Sigmoid colon (tissue), 7 donors: ENCODE data around the gene MYO7B. TPM values are rescaled to one million over a fixed set of nuclear protein-coding genes. Genes with fewer than 3 reads are reported as not detected.

Experiments
- DNase-seq: peaks from one replicate; pipeline ENCODE4 v3.0.0-alpha.2; 2019
- H3K27ac ChIP-seq, 4 donors: fragments of 200-600 bp; sonication (generic); one replicate each; pipeline ENCODE4 v1.5.1; 2016 to 2019; ENCODE audit warnings: mild to moderate bottlenecking in 1 of 4
- H3K27me3 ChIP-seq, 3 donors: fragments of 200-600 bp; sonication (generic); one replicate each; pipeline ENCODE4 v1.5.1; 2019; ENCODE audit warnings: mild to moderate bottlenecking in 1 of 3
- H3K36me3 ChIP-seq, 4 donors: fragments of 200-600 bp; sonication (generic); one replicate each; pipeline ENCODE4 v1.5.1; 2016 to 2019
- H3K4me1 ChIP-seq, 4 donors: fragments of 200-600 bp; sonication (generic); one replicate each; pipeline ENCODE4 v1.5.1; 2017 to 2019
- H3K4me3 ChIP-seq, 4 donors: fragments of 200-600 bp; sonication (generic); one replicate each; pipeline ENCODE4 v1.5.1; 2017 to 2019; ENCODE audit warnings: mild to moderate bottlenecking in 2 of 4, moderate library complexity in 1 of 4
- H3K9me3 ChIP-seq, 4 donors: fragments of 200-600 bp in 3 of 4; sonication (generic) in 3 of 4; one replicate each; pipeline versions ENCODE4 v1.5.1 to v1.6.1; 2013 to 2019
- EP300 ChIP-seq, 4 donors: sonication (generic); formaldehyde crosslinking; IDR thresholded peaks; one replicate each; pipeline ENCODE4 v1.6.1; 2017; ENCODE audit warnings: antibody characterized with exemption in 4 of 4
- POLR2A ChIP-seq, 2 donors: fragments of 450-650 bp; IDR thresholded peaks; one replicate each; pipeline ENCODE4 v1.6.1; 2016; ENCODE audit warnings: antibody characterized with exemption in 2 of 2, mild to moderate bottlenecking in 2 of 2, moderate library complexity in 2 of 2
- POLR2AphosphoS5 ChIP-seq, 4 donors: sonication (generic); formaldehyde crosslinking; IDR thresholded peaks; one replicate each; pipeline ENCODE4 v1.6.1; 2017; ENCODE audit warnings: antibody characterized with exemption in 4 of 4
- WGBS, 2 donors: extraction: QIAGEN DNeasy Blood & Tissue Kit; methylation state at CpG; one replicate each; pipeline ENCODE4 v1.1.7; 2013; 5-methylcytosine and 5-hydroxymethylcytosine counted together
- intact Hi-C: fragments of 100-400 bp; cut with DNase I; formaldehyde crosslinking; loops from one replicate; pipeline ENCODE4 v1.15.1; 2023
- polyA plus RNA-seq, 3 donors: library from polyadenylated mRNA; stranded (reverse); fragments of 200-250 nt; gene quantifications; one replicate each; pipeline ENCODE4 v1.2.3, GENCODE V29; 2013
- total RNA-seq, 4 donors: library from RNA; depleted of rRNA; stranded (reverse); fragments of >200 nt; gene quantifications; one replicate each; pipeline ENCODE4 v1.1.0, GENCODE V29; 2016
- TF ChIP-seq, protein P1 (sequence below), 4 experiments: fragments of 450-650 bp in 3 of 4; fragments of 200-600 bp in 1 of 4; IDR thresholded peaks; one replicate each; pipeline ENCODE4 v1.5.1; 2016 to 2019; ENCODE audit warnings: antibody characterized with exemption in 4 of 4, mild to moderate bottlenecking in 3 of 4, moderate library complexity in 2 of 4
- donor health status: healthy with polysubstance abuse.
- donor health status: Bipolar disorder and iron deficiency.
- donor health status: healthy.

Gene MYO7B
- total and polyA plus RNA-seq, 7 donors: 0.54 to 128 (median 30.3) TPM; not detected in 1

DNA sequence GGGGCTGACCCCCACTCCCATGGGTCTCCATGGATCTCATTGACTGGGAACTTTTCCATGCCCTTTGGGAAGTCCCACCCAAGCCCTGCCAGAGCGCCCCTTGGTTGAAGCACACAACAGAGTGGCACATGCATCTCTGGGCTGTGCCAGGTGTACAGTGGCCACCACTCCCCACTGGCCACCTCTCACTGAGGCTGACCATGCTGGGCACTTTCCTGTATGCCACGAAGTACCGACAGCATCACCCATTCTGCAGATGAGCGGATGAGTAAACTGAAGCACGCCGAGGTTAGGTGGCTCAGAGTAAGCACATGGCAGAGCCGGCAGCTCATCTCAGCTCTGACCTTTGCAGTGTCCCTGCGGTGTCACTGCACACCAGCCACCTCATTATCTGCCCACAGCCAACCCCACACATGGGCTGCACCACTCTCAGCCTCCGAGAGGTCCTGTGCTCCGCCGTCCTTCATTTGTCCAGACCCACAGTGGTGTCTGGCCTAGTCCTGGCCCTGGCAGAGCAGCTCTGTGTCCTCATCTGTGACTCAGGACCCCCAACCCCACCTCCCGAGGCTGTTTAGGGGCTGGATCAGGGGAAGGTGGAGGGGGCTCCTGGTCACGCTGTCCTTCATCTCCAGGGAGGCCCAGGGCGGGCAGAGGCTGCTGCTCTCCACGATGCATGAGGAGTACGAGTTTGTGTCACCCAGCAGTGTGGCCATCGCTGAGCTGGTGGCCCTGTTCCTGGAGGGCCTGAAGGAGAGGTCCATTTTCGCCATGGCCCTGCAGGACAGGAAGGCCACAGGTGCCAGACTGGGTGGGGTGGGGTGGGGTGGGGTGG is 92.5 kb downstream of the MYO7B start:
- intact Hi-C loops: no loop called here
- peaks cover 0 to 7% (median 0%) of the 10 kb centered on the region in 3 donors for H3K27me3 ChIP-seq
- no peaks in the 10 kb centered on the region for H3K9me3 ChIP-seq
- H3K4me3 ChIP-seq: no peak overlapping the region
- H3K4me1 ChIP-seq: peaks cover 0 to 45% (median 32%) of the 10 kb centered on the region in 4 donors
- peak; percentile 66 for DNase-seq
- 92 to 95% methylated on average over 18 of the region's 18 CpGs for WGBS, 2 donors
- H3K27ac ChIP-seq: no peak overlapping the region
- no peaks in the 10 kb centered on the region for H3K36me3 ChIP-seq
- TF ChIP-seq, protein P1, sequence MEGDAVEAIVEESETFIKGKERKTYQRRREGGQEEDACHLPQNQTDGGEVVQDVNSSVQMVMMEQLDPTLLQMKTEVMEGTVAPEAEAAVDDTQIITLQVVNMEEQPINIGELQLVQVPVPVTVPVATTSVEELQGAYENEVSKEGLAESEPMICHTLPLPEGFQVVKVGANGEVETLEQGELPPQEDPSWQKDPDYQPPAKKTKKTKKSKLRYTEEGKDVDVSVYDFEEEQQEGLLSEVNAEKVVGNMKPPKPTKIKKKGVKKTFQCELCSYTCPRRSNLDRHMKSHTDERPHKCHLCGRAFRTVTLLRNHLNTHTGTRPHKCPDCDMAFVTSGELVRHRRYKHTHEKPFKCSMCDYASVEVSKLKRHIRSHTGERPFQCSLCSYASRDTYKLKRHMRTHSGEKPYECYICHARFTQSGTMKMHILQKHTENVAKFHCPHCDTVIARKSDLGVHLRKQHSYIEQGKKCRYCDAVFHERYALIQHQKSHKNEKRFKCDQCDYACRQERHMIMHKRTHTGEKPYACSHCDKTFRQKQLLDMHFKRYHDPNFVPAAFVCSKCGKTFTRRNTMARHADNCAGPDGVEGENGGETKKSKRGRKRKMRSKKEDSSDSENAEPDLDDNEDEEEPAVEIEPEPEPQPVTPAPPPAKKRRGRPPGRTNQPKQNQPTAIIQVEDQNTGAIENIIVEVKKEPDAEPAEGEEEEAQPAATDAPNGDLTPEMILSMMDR (IDR thresholded peaks at IDR 0.05): no peak
- peak in 2 of 4 donors; percentile 81 to 83 for TF ChIP-seq POLR2AphosphoS5 (IDR thresholded peaks at IDR 0.05)

DNA sequence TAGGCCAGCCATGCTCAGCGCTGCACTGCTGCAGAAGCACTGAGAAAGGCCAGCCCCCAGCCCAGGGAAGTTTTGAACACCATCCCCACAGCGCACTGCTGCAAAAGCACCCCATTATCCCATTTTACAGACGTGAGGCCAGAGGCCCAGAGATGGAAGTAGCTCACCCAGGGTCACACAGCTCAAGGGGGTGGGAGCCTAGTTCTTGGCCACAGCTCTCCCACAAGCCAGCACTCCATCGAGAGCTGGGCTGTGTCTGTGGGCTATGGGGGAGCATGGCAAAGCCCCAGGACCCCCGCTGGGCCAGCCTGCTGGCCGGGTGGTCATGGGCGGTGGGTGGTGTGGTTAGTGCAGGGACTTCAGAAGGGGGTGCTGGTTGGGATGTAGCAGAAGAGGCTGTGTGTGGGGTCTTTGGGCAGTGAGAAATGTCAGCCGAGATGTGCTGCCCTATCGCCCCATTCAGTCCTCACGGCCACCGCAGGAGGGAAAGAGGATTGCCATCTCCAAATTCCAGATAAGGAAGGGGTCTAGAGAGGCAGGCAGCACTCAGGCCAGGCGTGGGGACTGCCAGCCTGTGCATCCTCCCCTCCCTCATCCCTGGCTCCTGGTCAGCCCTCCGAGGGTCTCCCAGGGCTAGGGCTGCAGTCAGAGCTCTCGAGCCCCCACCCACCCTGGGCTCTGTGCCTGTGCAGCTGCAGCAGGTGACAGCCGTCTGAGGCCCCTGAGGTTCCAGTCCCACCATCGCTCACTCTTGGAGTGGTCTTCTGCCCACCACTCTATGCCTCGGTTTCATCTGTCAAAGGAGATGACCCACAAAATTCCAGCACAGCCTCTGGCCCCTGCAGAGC is 93.5 kb downstream of the MYO7B start:
- peak overlapping the region in 2 of 4 donors; percentile 89 to 97 for H3K27ac ChIP-seq
- WGBS, 2 donors: 91% methylated on average over 17 of the region's 17 CpGs

DNA sequence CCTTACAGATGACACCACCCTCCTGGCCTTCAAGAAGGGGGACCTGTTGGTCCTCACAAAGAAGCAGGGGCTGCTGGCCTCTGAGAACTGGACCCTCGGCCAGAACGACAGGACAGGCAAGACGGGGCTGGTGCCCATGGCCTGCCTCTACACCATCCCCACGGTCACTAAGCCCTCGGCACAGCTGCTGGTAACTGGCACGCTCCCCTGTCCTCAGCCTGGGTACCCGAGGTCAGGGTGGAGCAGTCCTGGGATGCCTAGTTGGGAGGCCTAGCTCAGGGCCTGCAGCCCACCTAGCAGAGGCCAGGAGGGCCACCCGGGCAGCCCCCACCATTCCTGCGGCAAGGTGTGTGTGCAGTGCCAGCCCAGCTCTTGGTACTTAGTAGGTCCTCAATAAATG is 94.2 kb downstream of the MYO7B start:
- no peaks in the 10 kb centered on the region for H3K27me3 ChIP-seq

More for the DNA sequence above, 93.5 kb downstream of the MYO7B start:
- intact Hi-C loops: no loop called here
- DNase-seq: no peak
- no peaks in the 10 kb centered on the region for H3K36me3 ChIP-seq
- TF ChIP-seq EP300 (IDR thresholded peaks at IDR 0.05) (no peak), POLR2A (IDR thresholded peaks at IDR 0.05) (no peak), POLR2AphosphoS5 (IDR thresholded peaks at IDR 0.05) (peak; percentile 10 to 74 (median 48))
- TF ChIP-seq, protein P1 (IDR thresholded peaks at IDR 0.05): no peak
- no peak overlapping the region for H3K4me3 ChIP-seq
- H3K27me3 ChIP-seq: peaks cover 0 to 1% (median 0%) of the 10 kb centered on the region in 3 donors
- H3K9me3 ChIP-seq: no peaks in the 10 kb centered on the region
- peaks cover 0 to 55% (median 42%) of the 10 kb centered on the region in 4 donors for H3K4me1 ChIP-seq

DNA sequence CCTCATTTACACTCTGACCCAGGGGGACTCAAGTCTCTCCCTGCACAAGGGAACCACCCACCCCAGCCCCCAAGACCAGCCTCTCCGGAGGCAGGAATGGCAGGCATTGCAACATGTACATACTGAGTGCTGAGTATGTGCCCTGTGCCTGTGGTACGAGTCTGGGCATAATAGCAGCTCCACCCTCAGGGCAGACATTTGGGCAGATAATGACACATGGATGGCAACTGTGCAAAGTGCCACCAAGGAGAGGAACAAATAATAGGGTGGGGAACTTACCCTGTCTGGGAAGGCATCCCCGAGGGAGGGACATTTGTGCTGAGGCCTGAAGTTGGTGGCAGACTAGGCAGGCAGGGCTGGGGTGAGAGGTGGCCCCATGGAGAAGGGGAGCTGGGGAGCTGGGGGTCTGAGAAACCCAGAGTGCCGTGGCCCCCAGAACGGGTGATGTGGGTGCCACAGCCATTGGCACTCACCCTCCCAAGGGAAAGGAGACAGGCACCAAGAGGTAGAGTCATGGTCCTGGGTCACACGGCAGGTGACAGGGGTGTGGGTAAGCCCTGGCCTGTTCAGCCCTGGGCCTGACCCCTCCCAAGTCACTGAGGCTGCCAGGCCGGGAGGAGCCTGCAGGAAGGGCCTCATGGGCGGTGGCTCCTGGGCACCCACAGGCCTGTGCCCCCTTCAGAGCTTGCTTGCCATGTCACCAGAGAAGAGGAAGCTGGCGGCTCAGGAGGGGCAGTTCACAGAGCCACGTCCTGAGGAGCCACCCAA is 94.8 kb downstream of the MYO7B start:
- 65 to 74% methylated on average over 10 of the region's 10 CpGs for WGBS, 2 donors
- Histone ChIP-seq H3K4me1 (peaks cover 0 to 68% (median 54%) of the 10 kb centered on the region in 4 donors), H3K9me3 (no peaks in the 10 kb centered on the region), H3K27ac (peak overlapping the region in 3 of 4 donors; percentile 89 to 97 (median 96)), H3K36me3 (no peaks in the 10 kb centered on the region), H3K27me3 (no peaks in the 10 kb centered on the region), H3K4me3 (no peak overlapping the region)
- intact Hi-C loops: loop anchor here (10.0 kb wide), 1 partner anchor 55 kb away; no protein-coding TSS in a partner anchor
- peak in 2 of 4 donors; percentile 52 to 73 for TF ChIP-seq POLR2AphosphoS5 (IDR thresholded peaks at IDR 0.05)
- TF ChIP-seq POLR2A (IDR thresholded peaks at IDR 0.05): no peak
- TF ChIP-seq, protein P1 (IDR thresholded peaks at IDR 0.05): no peak
- DNase-seq: peak; percentile 75

More for the DNA sequence above, 94.2 kb downstream of the MYO7B start:
- DNase-seq: no peak
- Histone ChIP-seq H3K4me1 (peaks cover 0 to 61% (median 49%) of the 10 kb centered on the region in 4 donors), H3K36me3 (no peaks in the 10 kb centered on the region), H3K27ac (peak overlapping the region in 2 of 4 donors; percentile 89 to 97), H3K4me3 (no peak overlapping the region), H3K9me3 (no peaks in the 10 kb centered on the region)
- TF ChIP-seq, protein P1 (IDR thresholded peaks at IDR 0.05): no peak
- TF ChIP-seq EP300 (IDR thresholded peaks at IDR 0.05) (no peak), POLR2AphosphoS5 (IDR thresholded peaks at IDR 0.05) (peak in 3 of 4 donors; percentile 1 to 42 (median 16))
- WGBS, 2 donors: 87 to 89% methylated on average over 9 of the region's 9 CpGs
- intact Hi-C loops: loop anchor here (10.0 kb wide), 1 partner anchor 55 kb away; no protein-coding TSS in a partner anchor
